Esophagus squamous epithelium (tissue), 4 donors: ENCODE results near the gene PIGR.

Source experiments
- CTCF ChIP-seq, 6 experiments: fragments of 450-650 bp in 4 of 6; fragments of 200-600 bp in 2 of 6; sonication (generic) in 2 of 6; IDR thresholded peaks; one replicate each; pipeline ENCODE4 v1.5.1; 2016 to 2019; ENCODE audit warnings: antibody characterized with exemption in 6 of 6, mild to moderate bottlenecking in 4 of 6, moderate library complexity in 4 of 6
- POLR2A ChIP-seq, 4 donors: fragments of 450-650 bp; IDR thresholded peaks; one replicate each; pipeline ENCODE4 v1.6.1; 2017; ENCODE audit warnings: antibody characterized with exemption in 4 of 4, mild to moderate bottlenecking in 4 of 4, moderate library complexity in 3 of 4

- TF ChIP-seq CTCF (IDR thresholded peaks at IDR 0.05), result no peak
- no peak for TF ChIP-seq POLR2A (IDR thresholded peaks at IDR 0.05)
Measured at GRCh38 chr1:206951318-206952100, 5.2 kb upstream of the PIGR start.
